ENCODE results near the gene AOPEP. TPM values are rescaled to one million over a fixed set of nuclear protein-coding genes. Genes with fewer than 3 reads are reported as not detected.

The AOPEP gene
- total RNA-seq, 4 donors from 2014 or later, result 305 to 458 (median 419) TPM

- 92% methylated on average over 4 of the region's 4 CpGs for WGBS
- Histone ChIP-seq H3K27ac (replicated peaks in 1 of 4) (no peak overlapping the region), H3K9me3 (peaks cover 0 to 2% (median under 1%) of the 10 kb centered on the region in 4 donors), H3K4me3 (no peak overlapping the region), H3K36me3 (peaks cover 0 to 10% (median 6%) of the 10 kb centered on the region in 4 donors), H3K4me1 (no peaks in the 10 kb centered on the region), H3K27me3 (no peaks in the 10 kb centered on the region)
- TF ChIP-seq POLR2AphosphoS5 (IDR thresholded peaks at IDR 0.05) (no peak), POLR2A (IDR thresholded peaks at IDR 0.05; ENCODE audit: low read depth) (no peak), EP300 (IDR thresholded peaks at IDR 0.05) (no peak), CTCF (IDR thresholded peaks at IDR 0.05) (no peak)
- no peak for DNase-seq (ENCODE audit: extremely low spot score)
- intact Hi-C loops (cut with DNase I), result no loop called here
These were observed 28.5 kb downstream of the AOPEP start for GRCh38 chr9:94754976-94755475.

DNA sequence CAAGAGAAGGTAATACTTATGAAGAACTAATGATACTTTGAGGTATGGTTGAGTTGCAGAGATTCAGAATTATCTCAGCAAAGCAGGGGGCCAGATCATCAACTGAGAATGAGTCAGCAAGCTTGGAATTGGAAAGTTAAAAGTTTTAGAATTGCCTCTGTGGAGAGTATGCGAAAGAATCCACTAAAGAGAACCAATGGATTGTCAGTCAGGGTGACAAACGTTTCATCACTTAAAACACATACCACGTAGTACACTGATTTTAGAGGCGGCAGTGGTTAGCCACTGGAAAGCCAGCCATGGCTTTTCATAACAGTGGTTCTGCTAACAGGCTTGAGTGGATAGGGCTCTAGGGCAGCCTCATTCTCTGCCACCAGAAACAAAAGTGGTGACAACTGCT is 30.7 kb downstream of the AOPEP start:
- Histone ChIP-seq H3K4me1 (no peaks in the 10 kb centered on the region), H3K27ac (replicated peaks in 1 of 4) (no peak overlapping the region), H3K27me3 (no peaks in the 10 kb centered on the region), H3K4me3 (no peak overlapping the region), H3K9me3 (no peaks in the 10 kb centered on the region), H3K36me3 (peaks cover 11 to 19% (median 15%) of the 10 kb centered on the region in 4 donors)
- WGBS, result 94% methylated on average over 4 of the region's 4 CpGs
- DNase-seq (ENCODE audit: extremely low spot score), result no peak
- TF ChIP-seq EP300 (IDR thresholded peaks at IDR 0.05), result no peak
- no peak for TF ChIP-seq POLR2AphosphoS5 (IDR thresholded peaks at IDR 0.05)
- TF ChIP-seq POLR2A (IDR thresholded peaks at IDR 0.05; ENCODE audit: low read depth), result no peak
- no peak for TF ChIP-seq CTCF (IDR thresholded peaks at IDR 0.05)
- intact Hi-C loops (cut with DNase I), result no loop called here

- TF ChIP-seq POLR2A (IDR thresholded peaks at IDR 0.05; ENCODE audit: low read depth) (no peak), POLR2AphosphoS5 (IDR thresholded peaks at IDR 0.05) (no peak), CTCF (IDR thresholded peaks at IDR 0.05) (no peak), EP300 (IDR thresholded peaks at IDR 0.05) (no peak)
- 100% methylated on average over 1 of the region's 1 CpG for WGBS
- H3K4me3 ChIP-seq, result no peak overlapping the region
- intact Hi-C loops (cut with DNase I), result no loop called here
- no peaks in the 10 kb centered on the region for H3K27me3 ChIP-seq
- DNase-seq (ENCODE audit: extremely low spot score), result no peak
- no peaks in the 10 kb centered on the region for H3K9me3 ChIP-seq
- H3K27ac ChIP-seq (replicated peaks in 1 of 4), result no peak overlapping the region
- H3K4me1 ChIP-seq, result no peaks in the 10 kb centered on the region
- H3K36me3 ChIP-seq, result peaks cover 11 to 19% (median 15%) of the 10 kb centered on the region in 4 donors
These were observed 31.5 kb downstream of the AOPEP start for GRCh38 chr9:94758031-94758430.

DNA sequence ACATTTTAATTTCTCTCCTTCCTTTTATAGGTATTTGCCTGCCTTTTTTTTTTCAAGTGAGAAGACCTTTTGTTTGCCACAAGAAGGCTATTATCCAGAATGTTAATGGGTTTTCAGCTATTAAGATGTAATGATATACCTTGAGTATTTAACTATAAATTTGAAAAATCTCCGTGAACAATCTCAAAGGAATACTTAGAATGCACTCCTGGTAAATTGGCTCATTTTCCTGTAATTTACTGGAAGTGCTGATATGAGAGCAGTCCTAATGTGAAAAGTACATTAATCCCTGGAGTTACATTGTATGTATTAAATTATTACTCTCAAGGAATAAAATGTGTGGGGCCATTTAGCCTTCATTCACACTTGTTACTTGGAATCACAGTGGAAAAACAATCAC is 32.4 kb downstream of the AOPEP start:
- H3K27me3 ChIP-seq, result no peaks in the 10 kb centered on the region
- peaks cover 11 to 19% (median 15%) of the 10 kb centered on the region in 4 donors for H3K36me3 ChIP-seq
- intact Hi-C loops (cut with DNase I), result no loop called here
- 86% methylated on average over 1 of the region's 1 CpG for whole genome bisulfite sequencing
- no peaks in the 10 kb centered on the region for H3K9me3 ChIP-seq
- TF ChIP-seq CTCF (IDR thresholded peaks at IDR 0.05) (no peak), POLR2AphosphoS5 (IDR thresholded peaks at IDR 0.05) (no peak), EP300 (IDR thresholded peaks at IDR 0.05) (no peak), POLR2A (IDR thresholded peaks at IDR 0.05; ENCODE audit: low read depth) (no peak)
- no peaks in the 10 kb centered on the region for H3K4me1 ChIP-seq
- no peak overlapping the region for H3K27ac ChIP-seq (replicated peaks in 1 of 4)
- DNase-seq (ENCODE audit: extremely low spot score), result no peak
- no peak overlapping the region for H3K4me3 ChIP-seq

GRCh38 chr9:94760010-94760409 is 33.5 kb downstream of the AOPEP start:
- TF ChIP-seq POLR2A (IDR thresholded peaks at IDR 0.05; ENCODE audit: low read depth) (no peak), CTCF (IDR thresholded peaks at IDR 0.05) (no peak)
- no peaks in the 10 kb centered on the region for H3K9me3 ChIP-seq
- no peak overlapping the region for H3K27ac ChIP-seq (replicated peaks in 1 of 4)
- no peak for DNase-seq (ENCODE audit: extremely low spot score)
- WGBS, result 89% methylated on average over 7 of the region's 7 CpGs
- peaks cover 11 to 19% (median 15%) of the 10 kb centered on the region in 4 donors for H3K36me3 ChIP-seq
- intact Hi-C loops (cut with DNase I), result no loop called here
- H3K27me3 ChIP-seq, result no peaks in the 10 kb centered on the region
- no peak overlapping the region for H3K4me3 ChIP-seq
- H3K4me1 ChIP-seq, result no peaks in the 10 kb centered on the region

Data from esophagus muscularis mucosa (tissue), 4 donors.